PFSK-1 (cell line): ENCODE measurements around the gene OR2Z1.

Experiments used
- POLR2AphosphoS5 ChIP-seq: IDR thresholded peaks from 2 replicates; pipeline ENCODE4 v1.6.1; 2012; ENCODE audit warnings: low read depth, mild to moderate bottlenecking, control low read depth, low read length, moderate library complexity
- REST ChIP-seq, 2 experiments: IDR thresholded peaks; 2 replicates each; pipeline versions ENCODE4 v1.6.1 to v1.8.0; 2011 to 2012; ENCODE audit warnings: low read depth in 2 of 2, low read length in 2 of 2, control low read depth in 1 of 2, inconsistent platforms in 1 of 2, mild to moderate bottlenecking in 1 of 2, moderate library complexity in 1 of 2; ENCODE audit not compliant: insufficient read depth in 1 of 2
- SIN3A ChIP-seq: IDR thresholded peaks from 2 replicates; pipeline ENCODE4 v1.6.1; 2012; ENCODE audit warnings: mild to moderate bottlenecking, low read length, moderate library complexity, borderline replicate concordance; ENCODE audit not compliant: insufficient read depth
- TAF1 ChIP-seq: IDR thresholded peaks from 2 replicates; pipeline ENCODE4 v1.6.1; 2012; ENCODE audit warnings: low read length, control low read depth, borderline replicate concordance; ENCODE audit not compliant: insufficient read depth

GRCh38 chr19:8724276-8724675, 2.8 kb downstream of the OR2Z1 start:
- TF ChIP-seq REST (IDR thresholded peaks at IDR 0.05; ENCODE audit: insufficient read depth in 1 of 2, low read depth in 2 of 2, low read length in 2 of 2) (no peak), POLR2AphosphoS5 (no peak), SIN3A (no peak), TAF1 (no peak)
